ENCODE measurements around the gene ATP9A. TPM values are rescaled to one million over a fixed set of nuclear protein-coding genes. Genes with fewer than 3 reads are reported as not detected.

ATP9A gene
- total and polyA plus RNA-seq, 4 donors: 2.4 to 16.7 (median 9.9) TPM

DNA sequence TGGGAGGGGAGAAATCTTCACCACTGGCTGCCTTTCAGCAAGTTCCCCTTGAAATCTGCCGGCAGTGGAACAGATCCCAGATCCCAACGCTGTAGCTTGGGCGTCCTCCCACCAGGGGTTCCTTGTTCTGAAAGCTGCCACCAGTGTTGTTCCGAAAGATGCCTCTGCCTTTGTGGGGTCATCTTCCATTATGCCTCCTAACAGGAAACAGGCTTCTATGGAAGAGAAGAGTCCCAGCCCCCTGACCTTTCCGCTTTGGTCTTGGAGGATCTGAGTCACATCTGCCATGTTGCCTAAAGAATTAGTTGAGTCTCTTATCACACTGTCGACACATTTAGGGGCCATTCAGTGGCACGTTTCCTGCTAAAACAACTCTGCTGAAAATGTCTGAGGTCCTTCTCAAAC, 168.2 kb downstream of the ATP9A start (continued):
- TF ChIP-seq HNF4A (conservative IDR thresholded peaks at IDR 0.05) (no peak), TAF1 (conservative IDR thresholded peaks at IDR 0.05) (no peak), JUND (IDR thresholded peaks at IDR 0.05) (no peak), FOXA2 (IDR thresholded peaks at IDR 0.05) (no peak)
- TF ChIP-seq, protein P1, sequence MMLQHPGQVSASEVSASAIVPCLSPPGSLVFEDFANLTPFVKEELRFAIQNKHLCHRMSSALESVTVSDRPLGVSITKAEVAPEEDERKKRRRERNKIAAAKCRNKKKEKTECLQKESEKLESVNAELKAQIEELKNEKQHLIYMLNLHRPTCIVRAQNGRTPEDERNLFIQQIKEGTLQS (IDR thresholded peaks at IDR 0.05): no peak

DNA sequence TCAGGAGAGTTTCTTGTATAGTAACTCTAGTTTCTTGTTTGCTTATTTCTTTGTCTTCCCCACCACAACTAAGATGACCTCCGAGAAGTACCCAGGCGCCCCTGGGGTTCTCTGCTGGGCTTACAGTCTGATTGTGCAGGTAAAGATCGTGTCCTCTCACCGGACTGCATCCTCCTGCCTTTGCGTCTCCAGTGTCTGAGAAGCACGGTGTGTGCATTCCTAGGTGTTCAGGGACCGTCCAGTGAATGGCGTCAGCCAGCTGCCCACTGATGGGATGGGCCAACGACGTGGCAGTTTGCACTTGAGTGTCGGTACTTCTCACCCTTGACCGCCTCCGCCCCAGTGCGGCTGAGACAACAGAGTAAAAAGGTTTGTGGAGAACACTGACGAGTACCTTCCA, 169.6 kb downstream of the ATP9A start:
- Histone ChIP-seq H3K9me3 (ENCODE audit: control insufficient read depth in 4 of 4, low read length in 3 of 4) (no peaks in the 10 kb centered on the region), H3K4me1 (ENCODE audit: control insufficient read depth in 4 of 4, insufficient read depth in 4 of 4, low read length in 3 of 4) (peaks cover 0 to 4% (median under 1%) of the 10 kb centered on the region in 4 donors), H3K27ac (ENCODE audit: low read depth in 1 of 2, low read length in 2 of 2) (no peak overlapping the region), H3K4me3 (ENCODE audit: low read depth in 1 of 3, low read length in 3 of 3) (no peak overlapping the region), H3K27me3 (ENCODE audit: control insufficient read depth in 4 of 4, insufficient read depth in 4 of 4, low read length in 3 of 4) (no peaks in the 10 kb centered on the region), H3K9ac (ENCODE audit: low read depth in 1 of 2, low read length in 2 of 2) (no peak overlapping the region), H3K36me3 (ENCODE audit: control insufficient read depth in 4 of 4, insufficient read depth in 3 of 4, low read depth in 1 of 4, low read length in 3 of 4) (peaks cover 0 to 24% (median 7%) of the 10 kb centered on the region in 4 donors)
- WGBS: 94% methylated on average over 15 of the region's 15 CpGs
- DNase-seq (ENCODE audit: low spot score): no peak
- no peak for TF ChIP-seq NR2F2 (IDR thresholded peaks at IDR 0.05)
- TF ChIP-seq, protein P2, sequence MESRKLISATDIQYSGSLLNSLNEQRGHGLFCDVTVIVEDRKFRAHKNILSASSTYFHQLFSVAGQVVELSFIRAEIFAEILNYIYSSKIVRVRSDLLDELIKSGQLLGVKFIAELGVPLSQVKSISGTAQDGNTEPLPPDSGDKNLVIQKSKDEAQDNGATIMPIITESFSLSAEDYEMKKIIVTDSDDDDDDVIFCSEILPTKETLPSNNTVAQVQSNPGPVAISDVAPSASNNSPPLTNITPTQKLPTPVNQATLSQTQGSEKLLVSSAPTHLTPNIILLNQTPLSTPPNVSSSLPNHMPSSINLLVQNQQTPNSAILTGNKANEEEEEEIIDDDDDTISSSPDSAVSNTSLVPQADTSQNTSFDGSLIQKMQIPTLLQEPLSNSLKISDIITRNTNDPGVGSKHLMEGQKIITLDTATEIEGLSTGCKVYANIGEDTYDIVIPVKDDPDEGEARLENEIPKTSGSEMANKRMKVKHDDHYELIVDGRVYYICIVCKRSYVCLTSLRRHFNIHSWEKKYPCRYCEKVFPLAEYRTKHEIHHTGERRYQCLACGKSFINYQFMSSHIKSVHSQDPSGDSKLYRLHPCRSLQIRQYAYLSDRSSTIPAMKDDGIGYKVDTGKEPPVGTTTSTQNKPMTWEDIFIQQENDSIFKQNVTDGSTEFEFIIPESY (IDR thresholded peaks at IDR 0.05): no peak
- TF ChIP-seq, protein P3, sequence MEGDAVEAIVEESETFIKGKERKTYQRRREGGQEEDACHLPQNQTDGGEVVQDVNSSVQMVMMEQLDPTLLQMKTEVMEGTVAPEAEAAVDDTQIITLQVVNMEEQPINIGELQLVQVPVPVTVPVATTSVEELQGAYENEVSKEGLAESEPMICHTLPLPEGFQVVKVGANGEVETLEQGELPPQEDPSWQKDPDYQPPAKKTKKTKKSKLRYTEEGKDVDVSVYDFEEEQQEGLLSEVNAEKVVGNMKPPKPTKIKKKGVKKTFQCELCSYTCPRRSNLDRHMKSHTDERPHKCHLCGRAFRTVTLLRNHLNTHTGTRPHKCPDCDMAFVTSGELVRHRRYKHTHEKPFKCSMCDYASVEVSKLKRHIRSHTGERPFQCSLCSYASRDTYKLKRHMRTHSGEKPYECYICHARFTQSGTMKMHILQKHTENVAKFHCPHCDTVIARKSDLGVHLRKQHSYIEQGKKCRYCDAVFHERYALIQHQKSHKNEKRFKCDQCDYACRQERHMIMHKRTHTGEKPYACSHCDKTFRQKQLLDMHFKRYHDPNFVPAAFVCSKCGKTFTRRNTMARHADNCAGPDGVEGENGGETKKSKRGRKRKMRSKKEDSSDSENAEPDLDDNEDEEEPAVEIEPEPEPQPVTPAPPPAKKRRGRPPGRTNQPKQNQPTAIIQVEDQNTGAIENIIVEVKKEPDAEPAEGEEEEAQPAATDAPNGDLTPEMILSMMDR (IDR thresholded peaks at IDR 0.05; ENCODE audit: low read depth, low read length, missing input control): no peak
- no peak for TF ChIP-seq HNF4G (IDR thresholded peaks at IDR 0.05)
- no peak for TF ChIP-seq HNF4A (conservative IDR thresholded peaks at IDR 0.05)
- no peak for TF ChIP-seq TAF1 (conservative IDR thresholded peaks at IDR 0.05)
- no peak for TF ChIP-seq RAD21 (IDR thresholded peaks at IDR 0.05)
- no peak for TF ChIP-seq FOXA2 (IDR thresholded peaks at IDR 0.05)
- no peak for TF ChIP-seq YY1 (IDR thresholded peaks at IDR 0.05)
- TF ChIP-seq GABPA (IDR thresholded peaks at IDR 0.05 in 1 of 2, conservative IDR thresholded peaks at IDR 0.05 in 1 of 2): no peak
- TF ChIP-seq JUND (IDR thresholded peaks at IDR 0.05): no peak
- TF ChIP-seq, protein P4, sequence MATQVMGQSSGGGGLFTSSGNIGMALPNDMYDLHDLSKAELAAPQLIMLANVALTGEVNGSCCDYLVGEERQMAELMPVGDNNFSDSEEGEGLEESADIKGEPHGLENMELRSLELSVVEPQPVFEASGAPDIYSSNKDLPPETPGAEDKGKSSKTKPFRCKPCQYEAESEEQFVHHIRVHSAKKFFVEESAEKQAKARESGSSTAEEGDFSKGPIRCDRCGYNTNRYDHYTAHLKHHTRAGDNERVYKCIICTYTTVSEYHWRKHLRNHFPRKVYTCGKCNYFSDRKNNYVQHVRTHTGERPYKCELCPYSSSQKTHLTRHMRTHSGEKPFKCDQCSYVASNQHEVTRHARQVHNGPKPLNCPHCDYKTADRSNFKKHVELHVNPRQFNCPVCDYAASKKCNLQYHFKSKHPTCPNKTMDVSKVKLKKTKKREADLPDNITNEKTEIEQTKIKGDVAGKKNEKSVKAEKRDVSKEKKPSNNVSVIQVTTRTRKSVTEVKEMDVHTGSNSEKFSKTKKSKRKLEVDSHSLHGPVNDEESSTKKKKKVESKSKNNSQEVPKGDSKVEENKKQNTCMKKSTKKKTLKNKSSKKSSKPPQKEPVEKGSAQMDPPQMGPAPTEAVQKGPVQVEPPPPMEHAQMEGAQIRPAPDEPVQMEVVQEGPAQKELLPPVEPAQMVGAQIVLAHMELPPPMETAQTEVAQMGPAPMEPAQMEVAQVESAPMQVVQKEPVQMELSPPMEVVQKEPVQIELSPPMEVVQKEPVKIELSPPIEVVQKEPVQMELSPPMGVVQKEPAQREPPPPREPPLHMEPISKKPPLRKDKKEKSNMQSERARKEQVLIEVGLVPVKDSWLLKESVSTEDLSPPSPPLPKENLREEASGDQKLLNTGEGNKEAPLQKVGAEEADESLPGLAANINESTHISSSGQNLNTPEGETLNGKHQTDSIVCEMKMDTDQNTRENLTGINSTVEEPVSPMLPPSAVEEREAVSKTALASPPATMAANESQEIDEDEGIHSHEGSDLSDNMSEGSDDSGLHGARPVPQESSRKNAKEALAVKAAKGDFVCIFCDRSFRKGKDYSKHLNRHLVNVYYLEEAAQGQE (IDR thresholded peaks at IDR 0.05): no peak
- no peak for TF ChIP-seq RXRA (IDR thresholded peaks at IDR 0.05)
- no peak for TF ChIP-seq SP1 (IDR thresholded peaks at IDR 0.05)
- no peak for TF ChIP-seq EGR1 (IDR thresholded peaks at IDR 0.05; ENCODE audit: low read depth in 2 of 2)

Data from liver (tissue), 9 donors.